HG03432 (cell line): ENCODE measurements around the gene PEX5L.
"Not testable (repeated sequence)": the region's sequence is repeated elsewhere in the genome, so short reads cannot be mapped to it uniquely, and the experiment has no call there.

Source experiments
- ATAC-seq: cut with Tn5 transposase; IDR thresholded peaks from one replicate; pipeline ENCODE4 v1.9.1; 2021; ENCODE audit warnings: mild to moderate bottlenecking, moderate library complexity; ENCODE audit not compliant: unreplicated experiment

The PEX5L gene

DNA sequence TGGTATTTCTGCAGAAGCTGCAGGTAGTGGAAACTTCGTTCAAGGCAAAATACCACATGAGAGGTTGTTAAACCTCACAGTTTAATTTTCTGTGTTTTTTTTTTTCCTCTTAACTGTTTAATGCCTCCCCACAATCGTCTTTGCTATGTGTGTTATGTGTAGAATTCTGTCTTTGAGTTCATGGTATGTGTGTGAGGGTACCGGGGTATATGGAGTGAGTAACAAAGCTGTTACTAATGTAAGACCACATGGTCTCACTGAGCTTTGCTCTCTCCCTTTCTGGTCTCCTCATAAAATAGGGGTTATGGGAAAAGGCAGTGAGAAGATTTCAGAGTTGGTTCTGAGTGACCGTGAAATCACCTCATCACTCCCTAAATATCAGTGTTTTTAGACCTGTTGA, 240.3 kb downstream of the PEX5L start:
- ATAC-seq = no peak

DNA sequence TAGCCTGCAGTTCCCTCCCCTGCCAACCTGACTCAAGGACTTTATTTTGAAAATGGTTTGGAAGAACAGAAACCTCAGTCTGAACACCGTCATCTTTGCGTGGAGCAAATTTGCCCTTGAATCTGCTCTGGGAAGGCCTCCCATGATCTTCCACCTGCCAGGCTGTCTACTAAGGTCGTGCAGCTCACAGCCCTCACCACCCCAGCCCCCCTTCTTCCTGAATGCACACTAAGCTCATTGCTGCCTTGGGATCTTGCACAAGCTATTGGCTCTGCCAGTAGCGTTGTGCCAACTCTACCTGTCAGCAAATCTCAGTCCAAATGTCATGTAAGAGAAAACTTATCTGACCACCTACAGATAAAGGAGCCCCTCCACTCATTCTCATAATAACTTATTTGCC, 242.4 kb downstream of the PEX5L start:
- no peak for ATAC-seq

- no peak for ATAC-seq
Measured at GRCh38 chr3:179791793-179792192, 244.9 kb downstream of the PEX5L start.

DNA sequence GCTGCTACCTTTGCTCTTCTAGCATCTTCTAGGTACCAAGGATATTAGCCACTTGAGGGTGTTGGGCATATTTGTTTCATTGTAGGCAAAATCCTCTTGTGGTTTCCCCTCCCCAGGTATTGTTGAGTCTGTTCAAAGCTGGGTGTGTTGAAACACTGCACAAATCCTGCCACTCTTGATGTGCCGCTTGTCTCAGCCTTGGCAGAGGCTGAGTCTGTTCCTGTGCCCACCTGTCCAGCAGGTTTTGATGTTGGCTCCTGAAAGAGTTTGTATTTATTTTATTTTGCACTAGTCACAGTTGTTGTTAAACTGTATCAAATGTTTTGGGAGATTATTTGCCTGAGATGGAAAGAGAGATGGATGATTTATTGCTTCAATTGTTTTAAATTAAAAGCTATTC, 247.7 kb downstream of the PEX5L start:
- no peak for ATAC-seq

DNA sequence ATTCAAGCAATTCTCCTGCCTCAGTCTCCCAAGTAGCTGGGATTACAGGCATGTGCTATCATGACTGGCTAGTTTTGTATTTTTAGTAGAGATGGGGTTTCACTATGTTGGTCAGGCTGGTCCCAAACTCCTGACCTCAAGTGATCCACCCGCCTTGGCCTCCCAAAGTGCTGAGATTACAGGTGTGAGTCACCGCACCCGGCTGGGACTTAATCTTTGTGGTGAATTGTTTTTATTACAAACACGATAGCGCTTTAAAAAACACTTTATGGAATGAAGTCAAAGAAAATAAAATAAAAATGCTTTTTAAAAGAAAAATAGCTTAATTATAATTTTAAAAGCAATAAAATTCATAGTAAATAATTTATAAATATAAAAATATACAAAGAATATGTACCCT, 253.9 kb downstream of the PEX5L start:
- ATAC-seq = not testable (repeated sequence)

GRCh38 chr3:179775416-179776122, 261.2 kb downstream of the PEX5L start:
- no peak for ATAC-seq

DNA sequence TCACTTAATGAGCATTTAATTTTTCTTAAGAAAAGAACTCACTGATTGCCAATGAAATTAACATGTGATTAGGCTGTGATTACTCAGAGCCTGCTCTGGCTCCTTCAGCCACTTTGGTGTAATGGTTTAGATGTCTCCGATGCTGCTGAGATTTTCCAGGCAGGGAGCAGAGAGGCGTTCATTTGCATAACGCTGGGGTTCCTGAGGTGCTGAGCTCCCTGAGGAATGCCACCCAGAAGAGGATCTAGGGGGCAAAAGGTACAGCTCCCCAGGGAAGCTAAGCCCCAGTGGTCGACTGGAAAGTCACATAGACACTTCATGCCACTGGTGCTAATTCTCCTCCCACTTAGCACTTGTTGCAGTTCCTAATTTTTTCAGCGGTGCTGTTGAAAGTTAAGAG, 264.4 kb downstream of the PEX5L start:
- ATAC-seq = no peak

DNA sequence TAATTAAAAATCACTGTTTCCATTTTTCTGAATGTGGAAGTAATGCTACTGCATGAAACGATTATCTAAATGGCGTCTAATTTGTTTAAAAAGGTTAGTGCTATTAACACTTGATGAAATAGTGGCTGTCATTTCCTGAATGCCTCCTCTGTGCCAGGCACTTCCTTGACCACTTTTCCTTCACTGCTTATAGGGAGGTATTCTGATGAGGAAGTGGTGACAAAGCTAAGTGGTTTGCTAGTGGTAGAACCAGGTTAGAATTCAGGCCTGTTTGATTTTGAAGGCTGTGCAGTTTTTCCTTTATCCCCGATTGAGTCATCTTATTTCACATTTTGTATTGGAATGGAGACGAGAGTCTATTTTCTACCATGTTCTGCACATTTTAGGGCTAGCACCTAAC, 264.9 kb downstream of the PEX5L start:
- no peak for ATAC-seq

- no peak for ATAC-seq
Measured at GRCh38 chr3:179769411-179770247, 267.1 kb downstream of the PEX5L start.

GRCh38 chr3:179768080-179768479, 268.7 kb downstream of the PEX5L start:
- no peak for ATAC-seq

- ATAC-seq = no peak
Measured at GRCh38 chr3:179766416-179767133, 270.2 kb downstream of the PEX5L start.

DNA sequence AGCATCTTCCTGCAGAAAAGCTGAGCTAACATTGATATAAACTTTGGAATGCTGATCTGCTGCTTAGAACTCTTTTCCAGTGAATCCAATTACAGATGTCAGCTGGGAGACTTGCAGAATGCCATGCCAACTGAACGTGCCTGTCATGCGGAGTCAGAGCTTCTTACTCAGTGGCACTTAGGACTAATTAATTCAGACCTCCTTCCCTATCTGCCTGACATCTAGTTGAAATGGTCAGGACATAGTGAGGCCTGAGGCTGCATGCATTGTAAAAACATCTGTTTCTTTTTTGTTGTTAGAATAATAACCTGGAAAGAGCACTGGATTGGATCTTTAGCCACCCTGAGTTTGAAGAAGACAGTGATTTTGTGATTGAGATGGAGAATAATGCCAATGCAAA, 271.3 kb downstream of the PEX5L start:
- ATAC-seq = no peak

GRCh38 chr3:179760944-179761343, 275.8 kb downstream of the PEX5L start:
- ATAC-seq = no peak

- no peak for ATAC-seq
Measured at GRCh38 chr3:179750720-179751328, 285.9 kb downstream of the PEX5L start.

DNA sequence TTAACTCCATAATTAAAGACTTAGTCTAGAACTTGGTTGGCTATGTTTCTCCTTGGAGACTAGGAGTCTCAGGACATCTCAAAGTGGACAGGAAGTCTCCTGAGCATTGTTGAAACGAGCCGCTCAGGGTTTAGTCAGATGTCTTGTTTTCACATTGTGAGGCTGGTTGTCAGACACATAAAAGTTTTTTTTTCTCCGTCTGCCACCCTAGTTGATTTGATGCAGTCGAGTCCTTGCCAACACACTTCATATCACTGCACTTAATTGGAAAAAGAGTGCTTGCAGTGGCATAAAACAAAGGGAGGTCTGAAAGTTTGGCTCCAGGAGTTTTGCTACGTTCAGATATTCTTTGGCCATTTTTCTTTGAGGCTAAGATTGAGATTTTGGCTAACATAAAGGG, 291.0 kb downstream of the PEX5L start:
- no peak for ATAC-seq

GRCh38 chr3:179745079-179745478, 291.7 kb downstream of the PEX5L start:
- ATAC-seq = no peak
